ENCODE results near the gene CLCN7. TPM values are rescaled to one million over a fixed set of nuclear protein-coding genes. Genes with fewer than 3 reads are reported as not detected.

CLCN7 gene
- total RNA-seq, 2 donors from 2014 or later = 42.4 to 61.5 TPM

DNA sequence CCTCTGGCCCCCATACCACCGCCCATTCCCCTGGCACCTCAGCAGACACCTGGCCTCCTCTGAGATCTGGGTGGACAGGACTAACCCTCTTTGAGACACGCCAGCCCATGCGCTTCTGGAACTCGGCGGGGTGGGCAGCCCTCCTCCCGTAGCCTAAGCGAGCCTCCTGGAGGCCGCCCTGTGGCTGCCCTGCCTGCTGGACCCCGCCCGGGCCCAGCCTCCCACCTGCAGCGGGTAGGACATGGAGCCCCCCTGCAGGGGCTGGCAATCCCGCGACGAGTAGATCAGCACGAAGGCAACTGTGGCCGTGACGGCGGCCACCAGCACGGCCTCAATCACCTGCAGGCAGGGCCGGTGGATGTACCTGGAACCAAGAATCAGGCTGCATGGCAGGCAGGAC, 22.3 kb downstream of the CLCN7 start:
- DNase-seq = no peak
- intact Hi-C loops (cut with DNase I) = no loop called here
- no peaks in the 10 kb centered on the region for H3K36me3 ChIP-seq

GRCh38 chr16:1451702-1452392, 23.0 kb downstream of the CLCN7 start:
- intact Hi-C loops (cut with DNase I) = no loop called here
- Histone ChIP-seq H3K36me3 (no peaks in the 10 kb centered on the region), H3K9ac (ENCODE audit: low read depth in 2 of 2, low read length in 2 of 2) (no peak overlapping the region), H3K4me3 (no peak overlapping the region), H3K4me1 (no peaks in the 10 kb centered on the region), H3K9me3 (no peaks in the 10 kb centered on the region), H3K27ac (no peak overlapping the region), H3K27me3 (no peaks in the 10 kb centered on the region)
- TF ChIP-seq, protein P1, sequence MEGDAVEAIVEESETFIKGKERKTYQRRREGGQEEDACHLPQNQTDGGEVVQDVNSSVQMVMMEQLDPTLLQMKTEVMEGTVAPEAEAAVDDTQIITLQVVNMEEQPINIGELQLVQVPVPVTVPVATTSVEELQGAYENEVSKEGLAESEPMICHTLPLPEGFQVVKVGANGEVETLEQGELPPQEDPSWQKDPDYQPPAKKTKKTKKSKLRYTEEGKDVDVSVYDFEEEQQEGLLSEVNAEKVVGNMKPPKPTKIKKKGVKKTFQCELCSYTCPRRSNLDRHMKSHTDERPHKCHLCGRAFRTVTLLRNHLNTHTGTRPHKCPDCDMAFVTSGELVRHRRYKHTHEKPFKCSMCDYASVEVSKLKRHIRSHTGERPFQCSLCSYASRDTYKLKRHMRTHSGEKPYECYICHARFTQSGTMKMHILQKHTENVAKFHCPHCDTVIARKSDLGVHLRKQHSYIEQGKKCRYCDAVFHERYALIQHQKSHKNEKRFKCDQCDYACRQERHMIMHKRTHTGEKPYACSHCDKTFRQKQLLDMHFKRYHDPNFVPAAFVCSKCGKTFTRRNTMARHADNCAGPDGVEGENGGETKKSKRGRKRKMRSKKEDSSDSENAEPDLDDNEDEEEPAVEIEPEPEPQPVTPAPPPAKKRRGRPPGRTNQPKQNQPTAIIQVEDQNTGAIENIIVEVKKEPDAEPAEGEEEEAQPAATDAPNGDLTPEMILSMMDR (IDR thresholded peaks at IDR 0.05) = no peak
- DNase-seq = no peak

More for the DNA sequence above, 22.3 kb downstream of the CLCN7 start:
- Histone ChIP-seq H3K27me3 (no peaks in the 10 kb centered on the region), H3K4me3 (no peak overlapping the region), H3K9me3 (no peaks in the 10 kb centered on the region), H3K27ac (no peak overlapping the region), H3K4me1 (no peaks in the 10 kb centered on the region), H3K9ac (ENCODE audit: low read depth in 2 of 2, low read length in 2 of 2) (no peak overlapping the region)
- TF ChIP-seq, protein P1 (IDR thresholded peaks at IDR 0.05) = no peak

DNA sequence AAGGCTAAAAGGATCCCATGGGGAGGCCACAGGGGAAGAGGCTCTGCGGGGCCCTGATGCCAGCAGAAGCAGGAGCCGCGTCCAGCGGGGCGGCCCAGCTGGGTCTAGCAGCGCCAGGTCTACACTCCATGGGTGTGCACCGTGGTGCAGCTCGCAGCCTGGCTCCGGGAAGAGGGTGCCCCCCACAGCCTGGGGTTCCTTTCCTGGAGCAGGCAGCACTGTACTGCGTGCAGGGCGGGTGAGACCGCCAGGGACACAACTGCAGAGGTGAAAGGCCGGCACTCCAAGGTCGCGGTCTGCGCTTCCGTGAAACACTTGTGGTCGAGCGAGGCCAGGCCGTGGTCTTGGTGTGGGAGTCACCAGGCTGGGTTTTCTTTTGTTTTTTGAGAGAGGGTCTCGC, 24.0 kb downstream of the CLCN7 start:
- H3K9ac ChIP-seq (ENCODE audit: low read depth in 2 of 2, low read length in 2 of 2) = no peak overlapping the region
- DNase-seq = no peak
- TF ChIP-seq, protein P1 (IDR thresholded peaks at IDR 0.05) = no peak

GRCh38 chr16:1450218-1450617, 24.6 kb downstream of the CLCN7 start:
- Histone ChIP-seq H3K4me1 (no peaks in the 10 kb centered on the region), H3K27me3 (no peaks in the 10 kb centered on the region), H3K27ac (no peak overlapping the region), H3K9ac (ENCODE audit: low read depth in 2 of 2, low read length in 2 of 2) (no peak overlapping the region), H3K9me3 (no peaks in the 10 kb centered on the region), H3K4me3 (no peak overlapping the region), H3K36me3 (no peaks in the 10 kb centered on the region)
- TF ChIP-seq, protein P1 (IDR thresholded peaks at IDR 0.05) = no peak
- intact Hi-C loops (cut with DNase I) = no loop called here
- no peak for DNase-seq

More for the DNA sequence above, 24.0 kb downstream of the CLCN7 start:
- intact Hi-C loops (cut with DNase I) = no loop called here
- Histone ChIP-seq H3K36me3 (no peaks in the 10 kb centered on the region), H3K4me3 (no peak overlapping the region), H3K4me1 (no peaks in the 10 kb centered on the region), H3K27me3 (no peaks in the 10 kb centered on the region), H3K27ac (no peak overlapping the region), H3K9me3 (no peaks in the 10 kb centered on the region)

DNA sequence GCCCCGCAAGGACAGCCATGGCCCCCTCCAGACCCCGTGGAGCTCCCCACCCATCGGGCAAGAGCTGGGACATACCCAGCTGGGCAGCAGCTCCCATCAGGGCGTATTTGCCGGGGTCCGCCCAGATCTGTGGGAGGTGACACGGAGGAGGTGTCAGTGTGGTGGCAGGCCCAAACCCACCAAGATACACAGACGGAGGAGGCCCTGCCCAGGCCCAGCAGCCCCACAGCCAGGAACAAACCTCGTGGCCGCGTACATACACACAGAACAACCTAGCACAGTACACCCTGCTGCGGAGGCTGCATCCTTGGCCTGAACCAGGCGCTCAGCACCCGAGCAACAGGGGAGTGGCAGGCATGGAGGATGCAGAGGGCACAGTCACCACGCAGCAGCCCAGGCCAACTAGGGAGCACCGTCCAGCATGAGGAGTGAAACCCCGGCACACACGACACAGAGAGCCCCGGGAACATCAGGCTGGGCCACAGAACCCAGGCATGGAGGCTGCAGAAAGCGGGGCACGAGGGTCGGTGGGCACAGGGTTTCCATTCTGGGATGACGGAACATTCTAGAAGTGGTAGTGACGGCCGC, 25.5 kb downstream of the CLCN7 start:
- no peaks in the 10 kb centered on the region for H3K27me3 ChIP-seq
- H3K4me3 ChIP-seq = no peak overlapping the region
- DNase-seq = no peak
- no peak overlapping the region for H3K27ac ChIP-seq
- no peaks in the 10 kb centered on the region for H3K4me1 ChIP-seq
- intact Hi-C loops (cut with DNase I) = no loop called here
- TF ChIP-seq, protein P1 (IDR thresholded peaks at IDR 0.05) = no peak
- H3K9ac ChIP-seq (ENCODE audit: low read depth in 2 of 2, low read length in 2 of 2) = no peak overlapping the region
- no peaks in the 10 kb centered on the region for H3K36me3 ChIP-seq
- H3K9me3 ChIP-seq = no peaks in the 10 kb centered on the region
